GM19099 (cell line): ENCODE results near the gene RSRC1.

Experiments
- POLR2A ChIP-seq: IDR thresholded peaks from 3 replicates; pipeline ENCODE4 v1.6.1; 2011; ENCODE audit warnings: low read depth; ENCODE audit not compliant: insufficient read length; ENCODE audit errors: extremely low read depth

The RSRC1 gene, protein sequence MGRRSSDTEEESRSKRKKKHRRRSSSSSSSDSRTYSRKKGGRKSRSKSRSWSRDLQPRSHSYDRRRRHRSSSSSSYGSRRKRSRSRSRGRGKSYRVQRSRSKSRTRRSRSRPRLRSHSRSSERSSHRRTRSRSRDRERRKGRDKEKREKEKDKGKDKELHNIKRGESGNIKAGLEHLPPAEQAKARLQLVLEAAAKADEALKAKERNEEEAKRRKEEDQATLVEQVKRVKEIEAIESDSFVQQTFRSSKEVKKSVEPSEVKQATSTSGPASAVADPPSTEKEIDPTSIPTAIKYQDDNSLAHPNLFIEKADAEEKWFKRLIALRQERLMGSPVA

DNA sequence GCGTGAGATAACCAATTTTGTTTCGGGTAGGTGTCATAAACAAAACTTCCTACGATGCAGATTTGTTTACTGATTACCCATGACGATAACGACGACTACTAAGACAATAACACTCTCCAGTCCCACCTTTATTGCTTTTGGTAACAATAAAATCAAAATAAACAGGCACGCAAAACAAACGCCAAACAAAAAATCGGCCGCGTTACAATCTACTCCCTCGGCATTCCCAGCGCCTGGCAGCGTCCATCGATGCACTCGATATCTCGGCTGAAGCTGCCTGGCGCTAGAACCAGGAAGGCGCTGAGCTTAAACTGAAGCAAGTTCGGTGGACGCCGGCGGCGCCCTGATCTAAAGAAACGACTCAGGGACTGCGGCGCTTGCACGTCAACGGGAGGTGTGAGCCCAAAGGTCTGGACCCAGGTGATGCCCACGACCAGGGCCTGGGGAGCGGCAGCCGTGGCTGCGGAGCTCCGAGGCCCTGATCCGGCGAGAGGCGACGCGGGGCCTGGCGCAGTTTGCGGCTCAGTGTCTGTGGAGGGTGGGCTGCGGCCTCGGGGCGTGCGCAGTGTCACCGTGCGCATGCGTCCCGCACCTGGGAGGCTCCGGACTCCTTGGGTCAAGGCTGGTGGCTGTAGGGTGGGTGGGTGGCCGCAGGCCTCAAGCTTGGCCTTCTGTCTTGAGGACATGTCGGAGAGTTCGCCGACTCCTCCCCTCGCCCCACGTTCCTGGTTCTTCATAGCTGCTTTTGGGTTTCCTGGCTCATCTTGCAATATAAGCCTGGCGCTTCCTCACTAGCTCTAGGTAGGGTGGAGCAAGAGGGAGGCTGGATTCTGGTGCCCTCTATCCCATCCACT lies at the start of gene RSRC1:
RSRC1 (plus strand) TSS at position 286 of the 854 bp plus-strand sequence. CDS start 12,016 bp downstream, outside the sequence.
- peak; percentile 81 for TF ChIP-seq POLR2A

DNA sequence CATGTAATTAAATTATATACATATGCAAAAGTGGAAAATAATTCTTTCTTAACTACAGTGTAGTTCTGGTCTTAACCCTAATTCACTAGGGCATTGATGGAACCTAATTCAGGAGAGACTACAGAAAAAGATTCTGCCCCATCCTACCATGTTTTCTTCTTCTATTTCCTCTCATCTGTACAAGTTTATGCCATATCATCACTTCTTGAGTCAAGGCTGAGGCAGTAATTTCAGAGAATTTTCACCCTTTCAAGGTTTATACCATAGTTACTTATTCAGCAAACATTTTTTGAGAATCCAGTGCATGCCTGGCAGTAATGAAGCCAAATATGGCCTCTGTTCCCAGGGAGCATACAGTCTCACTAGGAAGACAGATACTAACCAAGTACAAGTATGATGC lies 37.1 kb upstream of the RSRC1 start:
- no peak for TF ChIP-seq POLR2A

GRCh38 chr3:158074591-158074990 lies 35.3 kb upstream of the RSRC1 start:
- no peak for TF ChIP-seq POLR2A

- no peak for TF ChIP-seq POLR2A
These were observed 30.3 kb upstream of the RSRC1 start for GRCh38 chr3:158079599-158079998.

DNA sequence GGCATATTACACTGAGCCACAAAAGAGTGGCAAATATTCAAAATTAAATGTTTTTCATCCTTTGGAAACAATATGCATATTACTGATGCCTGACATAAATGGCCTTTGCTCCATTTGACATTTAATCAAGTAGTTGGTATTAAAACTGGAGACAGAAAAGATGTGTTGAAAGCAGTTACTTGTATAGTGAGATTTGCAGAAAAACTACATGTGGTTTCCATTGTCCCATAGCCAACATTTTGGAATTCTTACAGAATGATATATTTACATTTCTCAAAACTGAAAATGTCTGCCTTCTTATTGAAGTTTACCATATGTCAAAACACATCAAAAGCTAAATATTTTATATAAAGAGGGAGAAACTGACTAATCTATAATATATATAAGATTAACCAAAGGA lies 25.2 kb upstream of the RSRC1 start:
- no peak for TF ChIP-seq POLR2A

DNA sequence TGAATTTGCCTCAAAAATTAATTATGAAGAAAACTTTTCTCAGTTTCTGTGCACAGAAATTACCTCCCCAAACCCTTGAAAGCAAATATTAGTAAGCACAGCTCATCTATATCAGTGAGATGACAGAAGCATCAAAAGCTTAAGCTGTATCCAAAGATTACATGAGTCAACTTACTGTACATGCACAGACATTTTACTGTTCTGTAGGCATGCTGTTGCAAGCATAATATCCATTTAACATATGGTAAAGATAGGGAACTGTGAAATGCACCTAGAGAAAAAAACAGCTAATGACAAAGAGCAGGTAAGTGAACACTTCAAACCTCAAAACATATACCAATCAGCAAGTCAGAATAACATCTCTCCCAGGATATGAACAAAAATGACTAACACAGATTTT lies 24.5 kb upstream of the RSRC1 start:
- no peak for TF ChIP-seq POLR2A

GRCh38 chr3:158085931-158086330 lies 24.0 kb upstream of the RSRC1 start:
- TF ChIP-seq POLR2A = no peak

DNA sequence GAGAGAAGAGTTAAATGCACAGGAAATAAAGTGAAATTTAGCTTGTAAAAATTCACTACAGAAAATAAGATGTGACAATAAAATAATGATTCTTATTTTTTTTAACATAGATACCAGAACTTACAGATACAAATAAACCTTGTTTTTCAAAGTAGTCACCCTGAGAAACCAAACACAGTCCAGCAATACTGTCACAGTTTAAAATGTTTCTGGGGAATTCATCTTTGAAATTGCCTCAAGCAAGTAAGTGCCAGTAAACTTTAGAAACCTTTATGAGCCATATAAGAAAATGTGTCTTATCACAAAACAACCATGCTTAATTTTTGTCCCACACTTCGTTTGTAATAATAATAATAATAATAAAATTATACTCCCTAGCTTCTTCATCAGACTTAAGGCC lies 23.5 kb upstream of the RSRC1 start:
- no peak for TF ChIP-seq POLR2A

DNA sequence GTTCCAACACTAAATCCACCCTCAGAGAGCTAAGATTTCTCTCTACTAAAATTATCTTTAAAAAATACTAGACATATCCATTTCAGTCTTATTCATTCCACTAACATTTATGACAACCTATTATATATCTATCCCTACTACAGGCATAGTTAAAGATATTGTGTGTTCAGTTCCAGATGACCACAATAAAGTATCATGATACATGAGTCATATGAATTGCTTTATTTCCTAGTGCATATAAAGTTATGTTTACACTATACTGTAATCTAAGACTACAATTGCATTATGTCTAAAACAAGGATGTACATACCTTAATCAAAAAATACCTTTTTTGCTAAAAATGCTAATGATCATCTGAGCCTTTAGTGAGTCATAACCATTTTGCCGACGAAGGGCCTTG lies 23.1 kb upstream of the RSRC1 start:
- TF ChIP-seq POLR2A = no peak

DNA sequence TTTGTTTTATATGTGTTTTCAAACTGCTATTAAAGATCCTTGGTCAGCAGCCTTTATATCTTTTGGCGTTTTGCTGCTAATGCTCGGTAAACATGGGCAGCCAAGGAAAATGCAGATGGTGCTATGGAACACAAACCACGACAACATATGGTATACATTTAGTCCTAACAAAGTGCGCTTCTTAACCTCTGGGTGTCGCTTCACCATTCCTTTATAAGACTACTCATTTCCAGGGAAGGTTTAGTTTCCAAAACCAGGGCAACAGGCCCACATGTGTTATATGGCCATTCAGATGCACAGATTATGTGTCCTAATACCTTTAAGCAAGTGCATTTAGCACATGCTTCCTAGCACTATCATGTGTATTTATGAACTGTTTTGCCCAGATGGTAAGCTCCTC lies 18.4 kb upstream of the RSRC1 start:
- TF ChIP-seq POLR2A = no peak

- no peak for TF ChIP-seq POLR2A
These were observed 16.4 kb upstream of the RSRC1 start for GRCh38 chr3:158093526-158093925.

- TF ChIP-seq POLR2A = peak; percentile 47
These were observed 15.4 kb upstream of the RSRC1 start for GRCh38 chr3:158094235-158095110.

DNA sequence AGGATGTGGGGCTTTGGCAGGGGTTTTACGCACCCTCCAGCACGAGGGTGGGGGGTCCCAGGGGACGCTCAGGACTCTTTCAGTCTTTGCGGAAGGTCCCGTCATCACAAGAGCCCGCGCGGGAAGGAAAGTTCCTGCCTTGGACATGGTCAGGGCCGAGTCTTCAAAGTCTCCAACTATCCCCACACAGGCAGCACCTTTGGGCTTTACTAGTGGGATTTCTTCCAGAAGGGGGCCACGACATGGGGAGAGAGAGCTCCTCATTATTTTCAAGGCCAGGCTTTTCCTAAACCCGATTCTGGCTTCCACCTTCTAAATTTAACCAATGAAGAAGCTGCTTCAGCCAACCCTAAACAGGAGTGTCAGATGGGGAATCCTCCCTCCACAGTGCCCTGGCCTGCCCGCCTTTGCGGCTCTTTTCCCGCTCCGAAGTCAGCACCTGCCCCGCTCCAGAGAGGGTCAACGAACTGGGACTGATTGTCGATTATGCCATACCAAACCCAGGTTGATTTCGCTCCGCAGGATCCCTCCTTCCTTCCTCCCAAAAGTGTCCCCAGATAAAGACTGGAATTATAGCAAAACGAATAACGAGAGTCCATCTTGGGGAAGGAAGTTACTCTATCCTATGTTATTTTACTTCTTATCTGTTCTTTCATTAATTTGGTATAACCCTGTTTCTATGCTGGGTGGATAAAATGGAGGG lies 14.6 kb upstream of the RSRC1 start:
- TF ChIP-seq POLR2A = peak; percentile 25

DNA sequence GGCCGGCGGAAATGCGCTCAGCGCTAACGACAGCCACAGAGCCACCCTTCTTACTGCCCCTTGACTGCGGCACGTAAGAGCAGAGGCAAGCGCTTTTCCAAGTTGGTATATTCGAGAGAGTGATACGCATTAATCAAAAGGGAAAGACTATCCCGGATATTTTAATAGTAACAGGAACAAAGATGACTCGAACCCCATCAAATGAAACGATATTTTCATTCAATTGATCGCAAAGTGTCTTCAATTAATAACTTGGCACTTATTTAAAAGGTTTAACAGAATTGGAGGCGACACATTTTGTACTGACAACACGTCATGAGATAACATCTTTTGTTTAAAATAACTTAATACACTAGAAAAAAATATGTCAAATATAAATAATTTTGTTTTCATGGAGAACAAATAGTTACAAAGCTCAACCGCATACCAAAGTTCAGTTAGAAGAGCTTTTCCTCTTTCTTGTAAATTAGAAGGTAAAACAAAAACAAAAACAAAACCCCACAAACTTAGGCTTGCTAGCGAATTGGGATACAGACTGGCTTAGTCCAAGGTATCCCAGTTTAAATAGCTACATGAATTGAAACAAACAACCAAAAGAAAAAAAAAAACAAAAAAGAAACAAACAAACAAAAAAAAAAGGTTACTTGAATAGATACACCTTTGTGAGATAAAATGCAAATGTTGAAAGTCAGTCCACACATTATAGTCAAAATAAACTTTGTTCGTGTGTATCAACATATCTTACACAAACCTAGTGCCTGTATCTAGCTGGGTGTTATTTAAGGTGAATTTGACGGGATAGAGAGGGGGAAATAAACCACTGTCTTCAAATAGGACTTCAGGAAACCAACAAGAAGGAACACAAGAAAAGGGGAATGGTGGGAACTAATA lies 13.8 kb upstream of the RSRC1 start:
- TF ChIP-seq POLR2A = no peak

DNA sequence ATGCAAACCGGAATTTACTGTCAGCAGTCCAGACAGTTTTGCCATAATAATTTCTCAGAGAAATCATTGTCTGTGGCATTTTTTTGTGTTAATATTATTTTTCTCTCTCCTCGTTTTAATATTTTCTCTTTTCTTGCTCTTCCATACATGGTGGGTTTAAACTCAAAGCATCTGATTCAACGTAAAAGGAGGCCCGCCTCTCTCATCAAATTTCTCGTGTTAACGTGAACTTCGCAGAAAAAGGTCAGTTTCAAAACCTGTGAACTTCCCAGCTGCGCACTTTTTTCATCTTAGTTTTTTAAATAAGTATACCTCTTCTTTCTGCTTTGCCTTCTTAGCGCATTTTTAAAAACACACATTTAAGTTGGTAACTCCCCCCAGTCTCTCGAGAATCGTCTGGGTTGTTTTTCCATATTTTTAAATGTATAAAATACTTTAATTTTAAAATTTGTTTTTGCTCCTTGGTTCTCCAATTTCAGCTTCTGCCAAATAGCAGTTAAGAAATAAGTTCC lies 12.8 kb upstream of the RSRC1 start:
- TF ChIP-seq POLR2A = no peak
